ENCODE data around the gene WDR90. TPM values are rescaled to one million over a fixed set of nuclear protein-coding genes. Genes with fewer than 3 reads are reported as not detected.

WDR90 gene
- total and polyA plus RNA-seq, 10 of the 15 experiments (the other 5 are each of a cell fraction or from before 2014, with no cell fraction given), result 2.0 to 65.0 (median 16.7) TPM

DNA sequence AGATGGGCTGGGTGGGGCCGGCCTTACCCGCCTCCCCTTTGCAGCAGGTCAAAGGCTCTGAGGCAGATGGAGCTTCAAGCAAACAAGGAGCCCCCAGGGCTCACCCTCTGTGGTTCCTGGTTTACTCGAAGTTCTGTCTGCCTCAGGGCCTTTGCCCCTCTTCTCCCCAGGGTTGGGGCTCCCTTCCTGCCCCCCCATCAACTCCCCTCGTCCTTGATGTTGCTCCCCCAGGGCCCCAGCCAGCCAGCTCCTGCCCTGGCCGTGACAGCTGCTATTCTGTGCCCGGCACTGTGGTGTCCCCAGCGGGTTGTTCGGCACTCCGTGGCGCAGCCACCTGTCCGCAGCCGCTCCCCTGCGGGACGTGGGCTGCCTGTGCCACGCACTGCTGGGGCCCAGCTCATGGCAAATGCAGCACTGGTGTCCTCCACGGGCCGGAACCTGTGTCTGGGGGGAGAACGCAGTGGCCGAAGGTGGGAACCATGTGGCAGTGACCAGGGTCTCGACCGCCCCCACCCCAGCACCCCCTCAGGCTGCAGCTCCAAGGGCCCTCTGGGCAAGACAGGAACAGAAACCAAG is 61.4 kb downstream of the WDR90 start:
- Histone ChIP-seq H3K4me3 (no peak overlapping the region), H4K20me1 (ENCODE audit: control insufficient read depth, insufficient read depth) (no peaks in the 10 kb centered on the region), H3K27ac (ENCODE audit: control insufficient read depth, insufficient read depth) (no peak overlapping the region), H3K36me3 (ENCODE audit: control insufficient read depth in 2 of 2, insufficient read depth in 2 of 2, low read length in 1 of 2) (no peaks in the 10 kb centered on the region), H3K9me3 (replicated peaks; ENCODE audit: control insufficient read depth, insufficient read depth, low read length) (no peaks in the 10 kb centered on the region), H3K79me2 (ENCODE audit: control insufficient read depth, insufficient read depth, low read length) (no peaks in the 10 kb centered on the region), H3K9ac (ENCODE audit: control insufficient read depth, insufficient read depth, low read length) (no peak overlapping the region), H3K4me1 (ENCODE audit: control insufficient read depth, insufficient read depth, low read length) (no peaks in the 10 kb centered on the region), H2AFZ (ENCODE audit: control insufficient read depth, low read depth, low read length) (no peak overlapping the region), H3K4me2 (ENCODE audit: control insufficient read depth, insufficient read depth) (no peak overlapping the region), H3K27me3 (replicated peaks in 1 of 2; ENCODE audit: control insufficient read depth in 2 of 2, insufficient read depth in 2 of 2, low read length in 1 of 2) (no peaks in the 10 kb centered on the region; a peak in 2 of 4 replicates)
- ChIA-PET RAD21 (ENCODE audit: unreplicated experiment) (interaction anchor here (0.5 kb wide), 1 partner anchor 317 kb away, joined by 4 read pairs; no protein-coding TSS in a partner anchor), POLR2A (no interaction called here), CTCF (interaction anchor here (0.6 to 1.3 kb wide), 3 partner anchors 31 to 210 kb away, joined by 3 to 5 read pairs (median 4); no protein-coding TSS in a partner anchor), SMC1A (ENCODE audit: uncharacterized antibody, unreplicated experiment) (no interaction called here)
- FAIRE-seq (no peak), DNase-seq (ENCODE audit: low read depth, low spot score) (no peak), ATAC-seq (no peak)
- BruUV-seq (replicated peaks), result no TSS peak
- 25% methylated on average over 21 of the region's 21 CpGs for WGBS (ENCODE audit: insufficient coverage, insufficient replicate concordance, low lambda C conversion rate, missing lambda C conversion rate)
- intact Hi-C loops (cut with micrococcal nuclease; ENCODE audit: unreplicated experiment) (loop anchor here (1.0 to 2.0 kb wide), 2 partner anchors 75 to 392 kb away; no protein-coding TSS in a partner anchor), in situ Hi-C loops (cut with MboI) (loop anchor here (5.0 kb wide), 1 partner anchor 77 kb away; the partner anchor contains the start of genes CHTF18 and RPUSD1)
- no peak for TF ChIP-seq EED (IDR thresholded peaks at IDR 0.05; ENCODE audit: low read depth)
- TF ChIP-seq ETV6 (conservative IDR thresholded peaks at IDR 0.05 in 1 of 2, IDR thresholded peaks at IDR 0.05 in 1 of 2; ENCODE audit: borderline replicate concordance in 1 of 2, low read depth in 1 of 2), result no peak

GRCh38 chr16:711084-711483 is 61.9 kb downstream of the WDR90 start:
- DNase-seq (ENCODE audit: low read depth, low spot score) (no peak), FAIRE-seq (no peak), ATAC-seq (no peak)
- Histone ChIP-seq H4K20me1 (ENCODE audit: control insufficient read depth, insufficient read depth) (no peaks in the 10 kb centered on the region), H3K4me1 (ENCODE audit: control insufficient read depth, insufficient read depth, low read length) (no peaks in the 10 kb centered on the region), H3K9me3 (replicated peaks; ENCODE audit: control insufficient read depth, insufficient read depth, low read length) (no peaks in the 10 kb centered on the region), H3K4me3 (no peak overlapping the region), H2AFZ (ENCODE audit: control insufficient read depth, low read depth, low read length) (no peak overlapping the region), H3K4me2 (ENCODE audit: control insufficient read depth, insufficient read depth) (no peak overlapping the region), H3K27ac (ENCODE audit: control insufficient read depth, insufficient read depth) (no peak overlapping the region), H3K27me3 (replicated peaks in 1 of 2; ENCODE audit: control insufficient read depth in 2 of 2, insufficient read depth in 2 of 2, low read length in 1 of 2) (no peaks in the 10 kb centered on the region; a peak in 2 of 4 replicates), H3K79me2 (ENCODE audit: control insufficient read depth, insufficient read depth, low read length) (no peaks in the 10 kb centered on the region), H3K9ac (ENCODE audit: control insufficient read depth, insufficient read depth, low read length) (no peak overlapping the region), H3K36me3 (ENCODE audit: control insufficient read depth in 2 of 2, insufficient read depth in 2 of 2, low read length in 1 of 2) (no peaks in the 10 kb centered on the region)
- in situ Hi-C loops (cut with MboI), result loop anchor here (5.0 kb wide), 1 partner anchor 76 kb away; the partner anchor contains the start of genes CHTF18 and RPUSD1
- intact Hi-C loops (cut with micrococcal nuclease; ENCODE audit: unreplicated experiment), result loop anchor here (1.0 to 2.0 kb wide), 2 partner anchors 74 to 392 kb away; no protein-coding TSS in a partner anchor
- SMC1A ChIA-PET (ENCODE audit: uncharacterized antibody, unreplicated experiment), result no interaction called here
- POLR2A ChIA-PET, result no interaction called here
- CTCF ChIA-PET, result interaction anchor here (0.6 to 1.3 kb wide), 3 partner anchors 30 to 209 kb away, joined by 3 to 5 read pairs (median 4); no protein-coding TSS in a partner anchor
- BruUV-seq (replicated peaks), result no TSS peak
- WGBS (ENCODE audit: insufficient coverage, insufficient replicate concordance, low lambda C conversion rate, missing lambda C conversion rate), result 43% methylated on average over 12 of the region's 12 CpGs
- RAD21 ChIA-PET (ENCODE audit: unreplicated experiment), result no interaction called here
- no peak for TF ChIP-seq MTA3 (IDR thresholded peaks at IDR 0.05; ENCODE audit: borderline replicate concordance, low read length)
- no peak for TF ChIP-seq USF1 (IDR thresholded peaks at IDR 0.05; ENCODE audit: borderline replicate concordance, extremely low read length, insufficient read depth, low read depth, low read length)
- no peak for TF ChIP-seq CEBPB (IDR thresholded peaks at IDR 0.05; ENCODE audit: borderline replicate concordance in 1 of 2, low read depth in 2 of 2, low read length in 2 of 2)
- TF ChIP-seq HDGF (IDR thresholded peaks at IDR 0.05), result no peak
- TF ChIP-seq TARDBP (IDR thresholded peaks at IDR 0.05; ENCODE audit: borderline replicate concordance), result no peak
- no peak for TF ChIP-seq TCF3 (IDR thresholded peaks at IDR 0.05; ENCODE audit: borderline replicate concordance, insufficient read depth, low read depth, low read length)
- TF ChIP-seq MYC (IDR thresholded peaks at IDR 0.05; ENCODE audit: insufficient read depth, insufficient read length, insufficient replicate concordance, low read length, severe bottlenecking), result no peak
- no peak for TF ChIP-seq IKZF2 (IDR thresholded peaks at IDR 0.05)
- TF ChIP-seq ZBTB40 (IDR thresholded peaks at IDR 0.05; ENCODE audit: borderline replicate concordance), result no peak
